GM12801 (cell line): Measurements from ENCODE around the gene CEP41.

Experiments used
- TF ChIP-seq, protein P1 (sequence below): IDR thresholded peaks from one replicate; pipeline ENCODE4 v1.5.1; 2011; ENCODE audit warnings: control low read depth; ENCODE audit not compliant: insufficient read length; ENCODE audit errors: extremely low read depth

The CEP41 gene

DNA sequence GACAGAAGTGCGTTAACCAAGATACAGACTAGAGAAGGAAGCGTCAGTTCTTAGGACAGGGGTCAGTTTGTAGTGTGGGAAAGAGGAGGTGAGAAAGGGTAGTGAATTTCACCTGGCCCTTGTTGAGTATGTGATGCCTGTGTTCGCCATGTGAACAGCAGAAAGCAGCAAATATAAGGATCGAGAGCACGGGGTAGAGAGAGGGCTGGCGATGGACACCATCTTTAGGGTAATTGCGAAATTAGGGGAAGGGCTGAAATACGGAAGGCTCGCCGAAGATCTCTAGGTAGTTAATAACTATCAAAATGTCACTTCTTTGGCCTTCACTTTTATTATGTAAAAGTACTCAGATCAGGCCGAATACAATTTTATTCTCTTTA is 44.9 kb upstream of the CEP41 start:
- TF ChIP-seq, protein P1, sequence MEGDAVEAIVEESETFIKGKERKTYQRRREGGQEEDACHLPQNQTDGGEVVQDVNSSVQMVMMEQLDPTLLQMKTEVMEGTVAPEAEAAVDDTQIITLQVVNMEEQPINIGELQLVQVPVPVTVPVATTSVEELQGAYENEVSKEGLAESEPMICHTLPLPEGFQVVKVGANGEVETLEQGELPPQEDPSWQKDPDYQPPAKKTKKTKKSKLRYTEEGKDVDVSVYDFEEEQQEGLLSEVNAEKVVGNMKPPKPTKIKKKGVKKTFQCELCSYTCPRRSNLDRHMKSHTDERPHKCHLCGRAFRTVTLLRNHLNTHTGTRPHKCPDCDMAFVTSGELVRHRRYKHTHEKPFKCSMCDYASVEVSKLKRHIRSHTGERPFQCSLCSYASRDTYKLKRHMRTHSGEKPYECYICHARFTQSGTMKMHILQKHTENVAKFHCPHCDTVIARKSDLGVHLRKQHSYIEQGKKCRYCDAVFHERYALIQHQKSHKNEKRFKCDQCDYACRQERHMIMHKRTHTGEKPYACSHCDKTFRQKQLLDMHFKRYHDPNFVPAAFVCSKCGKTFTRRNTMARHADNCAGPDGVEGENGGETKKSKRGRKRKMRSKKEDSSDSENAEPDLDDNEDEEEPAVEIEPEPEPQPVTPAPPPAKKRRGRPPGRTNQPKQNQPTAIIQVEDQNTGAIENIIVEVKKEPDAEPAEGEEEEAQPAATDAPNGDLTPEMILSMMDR, result no peak

DNA sequence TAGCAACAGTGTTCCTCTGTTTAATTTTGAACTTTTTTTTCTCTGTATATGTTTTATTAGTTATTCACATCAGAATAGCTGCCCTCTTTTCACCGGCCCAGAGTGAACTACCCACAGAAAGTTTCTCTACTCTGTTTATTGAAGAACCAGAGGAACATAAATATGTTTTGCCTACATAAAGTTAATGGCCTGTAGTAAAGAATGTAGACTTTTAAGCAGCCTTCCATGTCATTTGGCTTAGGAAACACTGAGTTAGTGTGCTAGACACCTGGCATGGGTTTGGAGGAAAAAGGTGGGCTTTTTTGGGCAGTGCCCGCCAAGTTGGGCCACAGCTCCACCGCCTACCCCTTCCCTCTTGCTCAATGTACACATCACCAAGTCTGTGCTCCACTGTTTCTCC is 42.2 kb upstream of the CEP41 start:
- TF ChIP-seq, protein P1, result no peak

DNA sequence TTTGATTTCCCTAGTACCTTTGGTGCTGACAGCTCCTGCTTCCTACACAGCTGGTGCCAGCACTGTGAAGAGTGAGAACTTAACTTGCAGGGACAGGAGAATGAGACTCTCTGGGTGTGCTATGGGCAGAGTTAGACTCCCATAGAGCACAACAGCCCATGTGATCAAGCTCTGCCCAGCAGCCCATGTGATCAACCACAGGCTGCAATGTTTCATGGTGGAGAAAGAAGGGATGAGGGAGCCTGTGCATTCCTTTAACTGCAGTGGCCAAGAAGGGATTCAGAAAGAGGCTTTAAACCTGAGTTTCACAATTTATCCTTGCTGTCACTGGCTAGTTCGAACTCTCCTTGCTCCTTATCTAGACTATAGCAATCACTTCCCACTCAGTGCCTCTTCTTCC is 41.1 kb upstream of the CEP41 start:
- TF ChIP-seq, protein P1, result no peak

DNA sequence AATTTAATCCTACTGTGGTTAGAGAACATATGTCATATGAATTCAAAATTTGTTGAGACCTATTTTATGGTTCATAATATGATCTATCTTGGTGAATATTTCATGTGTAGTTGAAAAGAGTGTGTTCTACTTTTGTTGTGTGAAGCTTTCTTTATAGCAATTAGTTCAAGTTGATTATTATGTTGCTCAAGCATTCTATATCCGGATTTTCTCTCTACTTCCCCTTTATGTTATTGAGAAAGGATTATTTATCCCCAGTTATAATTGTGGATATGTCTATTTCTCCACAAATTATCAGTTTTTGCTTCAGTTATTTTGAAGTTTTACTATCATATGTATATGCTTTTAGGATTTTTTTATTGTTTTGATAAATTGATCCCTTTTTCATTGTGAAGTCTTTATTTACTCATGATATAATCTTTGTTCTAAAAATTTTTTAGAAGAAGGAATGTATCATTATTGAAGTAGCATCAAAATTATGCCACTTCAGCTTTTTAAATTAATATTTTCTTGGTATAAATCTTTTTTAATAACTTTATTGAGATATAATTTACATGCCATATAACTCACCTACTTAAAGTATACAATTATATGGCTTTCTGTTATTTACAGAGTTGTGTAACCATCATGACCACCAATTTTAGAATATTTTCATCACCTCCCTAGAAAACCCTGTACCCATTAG is 39.0 kb upstream of the CEP41 start:
- TF ChIP-seq, protein P1, result no peak

DNA sequence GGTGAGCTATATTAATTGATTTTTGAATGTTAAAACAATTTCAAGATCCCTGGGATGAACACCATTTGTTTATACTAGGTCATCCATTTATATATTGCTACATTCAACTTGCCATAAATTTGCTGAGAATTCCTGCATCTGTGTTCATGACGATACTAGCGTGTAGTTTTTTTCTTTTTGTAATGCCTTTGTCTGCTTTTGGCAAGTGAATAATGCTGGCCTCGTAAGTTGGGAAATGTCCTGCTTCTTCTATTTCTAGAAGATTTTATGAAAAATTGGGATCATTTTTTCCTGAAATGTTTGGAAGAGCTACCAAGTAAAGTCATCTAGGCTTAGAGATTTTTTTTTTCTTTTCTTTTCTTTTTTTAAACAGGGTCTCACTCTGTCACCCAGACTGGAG is 38.2 kb upstream of the CEP41 start:
- TF ChIP-seq, protein P1, result no peak

DNA sequence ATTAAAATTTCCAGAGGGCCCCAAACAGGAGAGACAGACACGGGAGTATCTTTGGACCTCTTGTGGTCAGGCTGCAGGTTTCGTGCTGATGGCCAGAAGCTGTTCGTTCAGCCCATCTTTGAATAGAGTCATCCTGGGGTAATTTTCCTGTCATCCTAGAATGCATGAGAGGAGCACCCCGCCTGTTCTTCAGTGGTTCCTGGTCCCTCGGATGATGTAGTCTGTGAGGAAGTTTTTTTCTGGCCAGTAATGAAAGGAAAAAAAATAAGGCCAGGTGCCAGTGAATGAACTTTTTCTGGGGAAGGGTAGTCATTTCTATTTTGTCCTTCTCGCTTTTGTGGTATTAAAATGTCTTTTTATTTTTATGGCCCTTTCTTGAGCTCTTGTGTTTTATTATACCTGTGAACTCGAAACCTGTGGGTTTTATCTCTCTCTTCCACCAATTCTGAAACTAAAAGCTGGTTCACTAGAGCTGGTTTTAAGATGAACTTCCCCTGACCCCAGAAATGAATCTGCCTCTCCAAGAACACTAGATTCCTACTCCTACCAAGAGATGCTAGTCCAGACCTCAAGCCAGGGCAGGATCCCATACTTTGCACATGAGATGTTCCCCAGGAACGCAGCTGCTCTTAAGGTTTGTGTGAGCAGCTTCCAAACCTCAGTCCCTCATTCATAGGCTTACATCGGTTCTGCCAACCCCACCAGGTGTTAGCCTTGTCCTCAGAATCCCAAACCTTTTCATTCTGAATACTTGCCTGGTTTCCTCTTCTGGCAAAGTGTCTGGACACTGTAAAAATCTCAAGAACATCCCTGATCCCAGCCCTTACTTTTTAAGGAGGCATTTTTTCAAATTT is 35.7 kb upstream of the CEP41 start:
- TF ChIP-seq, protein P1, result no peak

DNA sequence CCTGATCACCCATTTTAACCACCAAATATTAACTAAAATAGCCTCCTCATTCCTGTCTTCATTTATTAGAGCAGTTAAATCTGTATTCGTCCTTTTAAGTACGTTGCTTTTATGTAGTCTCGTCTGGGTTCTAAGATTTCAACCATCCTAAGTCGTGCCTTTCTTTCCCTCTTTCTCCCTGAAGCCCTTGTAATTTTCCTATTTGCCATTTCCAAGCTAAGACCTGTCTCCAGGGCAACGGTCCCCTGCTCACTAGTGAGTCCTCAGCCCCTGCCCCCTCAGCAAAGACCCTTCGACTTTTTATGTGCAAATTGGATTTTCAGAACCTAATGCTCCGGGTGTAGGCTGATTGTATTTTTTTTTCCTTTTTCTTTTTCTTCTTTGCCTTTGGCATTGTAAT is 35.0 kb upstream of the CEP41 start:
- TF ChIP-seq, protein P1, result no peak
